ENCODE measurements around the gene MLST8.
"Not testable (repeated sequence)": the region's sequence is repeated elsewhere in the genome, so short reads cannot be mapped to it uniquely, and the experiment has no call there.

The MLST8 gene

DNA sequence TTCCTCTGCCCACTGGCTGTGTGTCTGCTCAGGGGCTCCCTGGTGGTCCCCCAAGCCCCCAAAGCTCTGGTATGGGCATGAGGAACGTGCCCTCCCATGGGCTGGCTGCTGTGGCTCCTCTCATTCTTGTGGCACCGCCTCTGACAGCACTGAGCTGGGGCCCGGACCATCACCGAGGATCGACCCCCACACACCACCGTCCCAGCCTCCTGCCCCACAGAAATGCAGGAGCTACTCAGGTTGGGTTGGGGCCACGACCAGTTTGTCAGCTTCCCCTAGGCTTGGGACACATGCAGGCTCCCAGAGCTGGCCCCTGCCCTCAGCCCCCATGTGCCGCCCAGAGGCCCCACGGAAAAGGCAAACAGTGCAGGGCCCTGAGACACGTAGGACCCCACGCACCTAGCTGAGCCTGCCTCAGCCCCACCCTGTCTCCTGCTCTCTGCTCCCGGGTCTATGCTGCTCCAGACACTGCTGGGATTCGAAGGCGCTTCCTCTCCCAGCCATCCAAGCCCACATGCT is 5.6 kb upstream of the MLST8 start:
- TF ChIP-seq CTCF (IDR thresholded peaks at IDR 0.05; ENCODE audit: low read depth, low read length, missing control alignments): no peak
- no peak overlapping the region for H3K4me3 ChIP-seq (replicated peaks; ENCODE audit: low read depth, low read length)
- DNase-seq (ENCODE audit: extremely low read depth, low read depth): no peak

GRCh38 chr16:2200313-2200712 is 4.9 kb upstream of the MLST8 start:
- DNase-seq (ENCODE audit: extremely low read depth, low read depth): no peak
- no peak overlapping the region for H3K4me3 ChIP-seq (replicated peaks; ENCODE audit: low read depth, low read length)
- no peak for TF ChIP-seq CTCF (IDR thresholded peaks at IDR 0.05; ENCODE audit: low read depth, low read length, missing control alignments)

DNA sequence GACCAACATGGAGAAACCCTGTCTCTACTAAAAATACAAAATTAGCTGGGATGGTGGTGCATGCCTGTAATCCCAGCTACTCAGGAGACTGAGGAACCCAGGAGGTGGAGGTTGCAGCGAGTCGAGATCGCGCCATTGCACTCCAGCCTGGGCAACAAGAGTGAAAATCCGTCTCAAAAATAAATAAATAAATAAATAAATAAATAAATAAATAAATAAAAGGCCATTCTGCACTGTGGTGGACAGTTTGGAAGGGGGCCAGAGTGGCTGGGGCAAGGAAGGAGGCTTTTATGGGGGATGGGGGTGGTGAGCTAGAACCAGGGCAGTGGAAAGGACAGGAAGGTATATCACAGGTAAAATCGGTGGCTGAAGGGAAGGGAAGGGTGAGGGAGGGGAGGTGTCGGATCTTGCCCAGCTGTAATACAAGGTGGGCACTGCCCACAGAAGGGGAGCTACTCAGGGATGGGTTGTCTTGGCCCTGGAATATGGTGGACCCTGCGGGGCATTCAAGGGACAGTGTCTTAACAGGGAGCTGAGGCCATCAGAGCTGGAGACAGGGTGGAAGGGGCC is 2.0 kb upstream of the MLST8 start:
- DNase-seq (ENCODE audit: extremely low read depth, low read depth); H3K4me3 ChIP-seq (replicated peaks; ENCODE audit: low read depth, low read length): not testable (repeated sequence)

DNA sequence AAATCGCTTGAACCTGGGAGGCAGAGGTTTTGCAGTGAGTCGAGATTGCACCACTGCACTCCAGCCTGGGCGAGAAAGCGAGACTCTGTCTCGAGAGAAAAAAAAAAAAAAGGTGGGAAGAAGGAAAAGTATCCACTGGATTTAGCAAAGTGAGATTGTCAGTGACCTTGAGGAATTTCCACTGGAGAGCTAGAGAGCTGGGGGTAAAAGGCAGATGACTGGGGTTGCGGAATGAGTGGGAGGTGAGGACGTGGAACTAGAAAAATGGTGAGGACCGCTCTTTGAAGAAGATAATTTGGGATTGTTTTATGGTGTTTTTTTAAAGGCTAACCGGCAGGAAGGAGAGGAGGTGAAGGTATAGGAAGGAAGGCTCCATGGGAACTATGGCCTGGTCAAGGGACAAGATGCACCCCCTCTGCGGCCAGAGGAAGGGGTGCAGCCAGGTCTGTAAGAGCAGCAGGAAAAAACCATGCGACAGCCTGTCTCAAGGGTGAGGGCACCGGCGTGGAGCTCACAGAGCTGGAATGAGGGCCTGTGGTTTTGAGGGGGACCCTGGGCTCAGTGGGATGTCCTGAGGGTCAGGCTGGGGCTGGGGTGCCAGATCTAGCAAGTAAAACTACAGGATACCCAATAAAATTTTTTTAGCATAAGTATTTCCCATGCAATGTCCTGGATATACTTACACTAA is 694 bp upstream of the MLST8 start:
- no peak for TF ChIP-seq CTCF (IDR thresholded peaks at IDR 0.05; ENCODE audit: low read depth, low read length, missing control alignments)
- no peak for DNase-seq (ENCODE audit: extremely low read depth, low read depth)

GRCh38 chr16:2205967-2206313 is 686 bp downstream of the MLST8 start:
- TF ChIP-seq CTCF (IDR thresholded peaks at IDR 0.05; ENCODE audit: low read depth, low read length, missing control alignments): no peak
- H3K4me3 ChIP-seq (replicated peaks; ENCODE audit: low read depth, low read length): peak overlapping the region; percentile 84
- no peak for DNase-seq (ENCODE audit: extremely low read depth, low read depth)

More for the DNA sequence above, 694 bp upstream of the MLST8 start:
- peak overlapping the region; percentile 84 for H3K4me3 ChIP-seq (replicated peaks; ENCODE audit: low read depth, low read length)

DNA sequence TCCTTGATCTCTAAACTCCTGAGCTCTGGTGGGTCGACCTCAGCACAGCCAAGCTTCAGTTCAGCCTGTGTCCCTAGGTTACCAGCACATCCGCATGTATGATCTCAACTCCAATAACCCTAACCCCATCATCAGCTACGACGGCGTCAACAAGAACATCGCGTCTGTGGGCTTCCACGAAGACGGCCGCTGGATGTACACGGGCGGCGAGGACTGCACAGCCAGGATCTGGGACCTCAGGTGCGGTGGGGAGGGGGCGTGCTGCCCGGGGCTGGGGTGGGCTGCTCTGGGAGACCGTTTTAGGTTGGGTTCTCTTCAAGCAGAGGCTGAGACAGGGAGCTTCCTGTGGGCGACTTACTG is 1.1 kb downstream of the MLST8 start:
- peak overlapping the region; percentile 84 for H3K4me3 ChIP-seq (replicated peaks; ENCODE audit: low read depth, low read length)
- no peak for TF ChIP-seq CTCF (IDR thresholded peaks at IDR 0.05; ENCODE audit: low read depth, low read length, missing control alignments)
- DNase-seq (ENCODE audit: extremely low read depth, low read depth): no peak

- no peak for DNase-seq (ENCODE audit: extremely low read depth, low read depth)
- TF ChIP-seq CTCF (IDR thresholded peaks at IDR 0.05; ENCODE audit: low read depth, low read length, missing control alignments): no peak
- peak overlapping the region; percentile 84 for H3K4me3 ChIP-seq (replicated peaks; ENCODE audit: low read depth, low read length)
These were observed 1.7 kb downstream of the MLST8 start for GRCh38 chr16:2206780-2207433.

Data from HFF-Myc (cell line).